CD1c-positive myeloid dendritic cell (primary cell): ENCODE results near the gene ATXN7.
A peak's percentile ranks its signal among the peaks of the same experiment; 100 is the strongest.

Source experiments
- DNase-seq: peaks from one replicate; pipeline ENCODE4 v3.0.0-alpha.2; 2016; ENCODE audit errors: extremely low spot score

Gene ATXN7

DNA sequence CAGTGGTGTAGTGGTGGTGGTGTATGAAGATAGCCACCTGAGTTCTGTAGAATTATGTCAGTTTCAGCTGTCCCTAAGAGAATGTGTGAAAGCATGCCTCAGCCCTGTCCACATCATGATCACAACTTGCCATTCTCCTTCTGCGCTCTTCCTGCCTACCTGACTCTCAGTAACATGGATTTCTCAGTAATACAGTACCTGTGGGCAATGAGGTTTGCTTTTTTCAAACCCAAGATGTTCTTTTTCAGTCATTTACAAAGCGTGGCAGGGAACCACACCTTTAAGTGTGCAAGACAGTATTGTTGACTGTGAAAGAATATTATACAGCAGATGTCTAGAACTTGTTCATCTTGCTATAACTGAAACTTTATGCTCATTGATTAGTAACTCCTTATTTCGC is 120.7 kb downstream of the ATXN7 start:
- no peak for DNase-seq

DNA sequence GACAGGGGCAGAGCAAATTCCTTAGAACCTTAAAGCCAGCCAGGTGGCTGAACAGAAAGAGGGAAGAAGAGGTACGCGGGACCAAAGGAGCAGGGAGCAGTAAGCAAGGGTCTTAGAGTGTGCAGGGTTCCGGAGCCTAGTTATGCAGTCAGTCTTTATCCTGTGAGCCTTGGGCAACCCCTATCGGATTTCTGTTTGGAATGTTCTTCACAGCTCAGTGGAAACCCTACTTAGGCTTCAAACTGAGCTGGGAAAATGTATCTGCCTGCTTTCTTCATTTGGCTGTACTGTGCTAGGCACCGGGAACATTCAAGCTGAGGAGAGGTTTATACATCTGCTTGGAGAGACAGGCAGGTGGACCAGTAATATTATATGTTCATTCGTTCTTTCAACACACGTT is 122.5 kb downstream of the ATXN7 start:
- no peak for DNase-seq

DNA sequence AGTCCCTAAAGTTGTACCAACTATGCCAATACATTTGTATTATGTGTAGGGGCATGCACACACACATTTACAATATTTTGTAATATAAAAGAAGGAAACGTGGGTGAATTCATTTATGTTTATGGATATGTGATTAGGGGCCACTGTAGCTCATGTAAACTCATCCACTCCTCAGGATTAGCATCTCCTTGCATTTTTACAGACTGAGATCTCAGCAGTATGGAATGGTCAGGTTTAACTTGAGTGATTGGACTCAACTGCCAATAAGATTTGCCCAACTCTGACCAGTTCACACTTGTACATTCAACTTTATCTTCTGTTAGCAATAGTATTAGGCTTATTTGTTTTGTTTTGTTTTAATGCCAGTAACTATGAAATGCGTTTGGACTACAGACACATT is 123.2 kb downstream of the ATXN7 start:
- DNase-seq, result no peak

DNA sequence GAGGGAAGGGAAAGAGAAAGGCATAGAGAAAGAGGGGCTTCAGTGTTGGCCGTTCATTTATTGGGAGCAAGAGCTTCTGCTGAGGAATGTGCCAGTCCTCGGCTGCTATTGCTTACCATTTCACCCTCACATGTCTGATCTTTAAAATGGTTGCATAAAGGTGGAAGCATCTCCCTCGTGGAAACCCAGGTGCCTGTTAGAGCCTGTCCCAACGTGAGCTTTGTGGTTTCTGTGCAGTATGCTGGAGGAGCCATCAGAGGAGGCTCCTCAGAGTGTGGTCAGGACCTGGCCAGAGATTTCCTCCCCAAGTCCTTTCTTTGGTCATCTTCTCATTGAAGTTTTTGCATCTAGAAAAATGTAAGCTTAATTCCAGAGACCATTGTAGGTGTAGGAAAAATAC is 125.3 kb downstream of the ATXN7 start:
- DNase-seq, result no peak

DNA sequence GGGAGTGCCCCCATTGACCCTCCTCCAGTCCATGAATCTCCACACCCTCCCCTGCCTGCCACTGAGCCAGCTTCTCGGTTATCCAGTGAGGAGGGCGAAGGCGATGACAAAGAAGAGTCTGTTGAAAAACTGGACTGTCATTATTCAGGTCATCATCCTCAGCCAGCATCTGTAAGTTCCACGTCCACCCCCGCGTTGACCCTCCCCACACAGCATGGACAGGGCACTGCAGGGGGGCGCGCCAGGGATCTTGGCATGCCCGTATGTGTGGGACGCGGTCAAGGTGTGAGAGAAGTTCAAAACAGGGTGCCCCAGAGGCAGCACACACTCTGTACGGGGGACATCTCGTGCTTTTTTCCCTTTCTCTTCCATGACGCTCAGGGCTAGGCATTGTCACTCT is 126.5 kb downstream of the ATXN7 start:
- DNase-seq, result no peak

DNA sequence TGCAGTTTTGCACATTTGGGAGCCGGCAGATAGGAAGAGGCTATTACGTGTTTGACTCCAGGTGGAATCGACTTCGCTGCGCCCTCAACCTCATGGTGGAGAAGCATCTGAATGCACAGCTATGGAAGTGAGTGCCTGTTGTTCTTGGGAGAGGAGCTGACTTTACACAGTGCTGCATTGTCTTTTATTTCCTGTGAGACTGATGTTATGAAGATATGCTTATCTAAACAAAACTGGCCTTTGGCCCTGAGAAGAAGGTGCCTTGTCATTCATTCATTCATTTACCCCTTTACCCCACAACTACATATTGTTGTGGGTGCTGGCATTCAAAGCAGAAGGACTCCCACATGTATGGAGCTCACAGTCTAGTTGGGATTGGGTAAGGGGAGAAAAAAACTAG is 127.1 kb downstream of the ATXN7 start:
- no peak for DNase-seq

DNA sequence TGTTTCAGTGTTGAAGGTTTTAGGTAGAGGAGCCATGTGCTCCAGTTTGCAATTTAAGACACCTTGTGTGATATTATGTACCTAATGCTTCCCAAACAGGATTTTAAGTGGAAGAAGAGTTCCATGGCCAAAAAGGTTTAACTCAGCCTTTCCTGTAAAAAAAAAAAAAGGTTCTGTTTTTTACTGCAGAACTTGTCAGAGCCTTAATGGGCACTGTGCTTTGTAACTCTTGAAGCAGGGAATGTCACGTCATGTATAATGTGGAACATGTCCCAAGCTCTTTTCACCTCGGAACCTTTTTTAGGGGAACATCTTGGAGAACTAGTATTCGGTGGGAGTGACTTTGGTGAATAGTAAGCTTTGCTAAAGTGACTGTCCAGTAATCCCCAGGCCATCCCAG is 128.0 kb downstream of the ATXN7 start:
- DNase-seq, result no peak

DNA sequence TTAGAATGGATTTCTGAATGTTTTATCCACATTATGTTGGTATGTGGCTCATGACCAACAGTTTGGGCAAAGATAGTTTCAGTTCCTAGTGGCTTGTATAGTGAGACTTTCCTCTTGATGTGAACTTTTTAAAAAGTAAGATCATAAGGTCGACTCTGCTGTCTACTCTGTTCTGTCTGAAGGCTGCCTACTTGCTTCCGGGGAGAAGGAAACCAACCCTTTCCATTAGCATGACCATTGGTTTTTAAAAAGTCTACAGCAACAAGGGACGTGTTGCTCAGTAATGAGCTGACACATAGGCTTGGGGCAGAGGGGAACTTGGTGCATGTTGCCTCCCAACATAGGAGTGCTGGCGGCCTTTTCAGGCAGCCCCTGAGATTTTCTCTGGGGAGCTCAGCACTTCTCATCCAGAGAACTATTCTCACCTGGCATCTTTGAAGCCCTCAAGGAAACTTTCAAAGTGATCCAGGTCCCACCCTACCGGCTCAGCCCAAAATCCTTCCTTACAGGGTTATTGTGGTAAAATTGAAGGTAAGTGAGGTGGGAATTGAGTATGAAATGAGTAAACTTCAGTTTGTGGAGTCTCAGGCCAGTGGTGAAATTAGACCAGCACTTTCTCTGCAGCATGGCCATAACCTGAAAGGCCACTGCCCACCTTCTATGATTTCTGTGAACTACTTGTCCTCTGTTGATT is 129.0 kb downstream of the ATXN7 start:
- DNase-seq, result peak; percentile 59

DNA sequence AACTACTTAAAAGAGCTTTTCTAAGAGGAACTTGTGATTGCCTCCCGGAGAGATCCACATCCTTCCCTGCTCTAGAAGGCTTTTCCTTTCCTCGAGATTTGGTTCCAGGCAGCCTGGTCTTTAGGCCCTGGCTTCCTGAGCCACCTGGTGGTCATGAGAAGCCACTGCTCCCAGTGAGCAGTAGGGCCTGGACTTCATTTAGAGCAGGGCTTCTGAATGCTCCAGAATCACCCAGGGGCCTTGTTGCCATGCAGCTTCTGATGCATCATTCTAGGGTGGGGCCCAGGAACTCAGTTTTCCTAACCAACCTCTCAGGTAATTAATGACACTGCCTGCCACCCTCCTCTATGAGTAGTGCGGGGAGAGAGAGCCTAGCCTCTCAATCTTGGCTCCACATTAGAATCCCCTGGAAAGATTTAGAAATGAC is 130.0 kb downstream of the ATXN7 start:
- DNase-seq, result peak; percentile 79

DNA sequence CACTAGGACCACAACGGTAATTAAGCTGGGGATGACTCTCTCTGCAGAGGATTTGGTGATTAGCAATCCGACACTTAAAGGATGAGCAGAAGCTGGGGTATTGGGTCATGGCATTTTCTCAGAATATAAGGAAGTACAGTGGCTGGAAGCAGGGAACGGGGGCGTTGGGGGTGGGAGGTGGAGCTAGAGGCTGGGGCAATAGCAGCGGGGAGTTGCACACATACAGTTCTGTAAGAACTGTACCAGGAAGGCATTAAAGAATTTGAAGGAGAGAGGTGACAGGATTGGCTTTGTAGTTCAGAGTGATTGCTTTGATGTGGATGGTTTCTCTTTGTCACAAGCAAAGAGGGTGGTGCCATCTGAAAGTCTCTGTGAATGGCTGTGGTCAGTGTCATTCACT is 131.4 kb downstream of the ATXN7 start:
- peak; percentile 91 for DNase-seq

DNA sequence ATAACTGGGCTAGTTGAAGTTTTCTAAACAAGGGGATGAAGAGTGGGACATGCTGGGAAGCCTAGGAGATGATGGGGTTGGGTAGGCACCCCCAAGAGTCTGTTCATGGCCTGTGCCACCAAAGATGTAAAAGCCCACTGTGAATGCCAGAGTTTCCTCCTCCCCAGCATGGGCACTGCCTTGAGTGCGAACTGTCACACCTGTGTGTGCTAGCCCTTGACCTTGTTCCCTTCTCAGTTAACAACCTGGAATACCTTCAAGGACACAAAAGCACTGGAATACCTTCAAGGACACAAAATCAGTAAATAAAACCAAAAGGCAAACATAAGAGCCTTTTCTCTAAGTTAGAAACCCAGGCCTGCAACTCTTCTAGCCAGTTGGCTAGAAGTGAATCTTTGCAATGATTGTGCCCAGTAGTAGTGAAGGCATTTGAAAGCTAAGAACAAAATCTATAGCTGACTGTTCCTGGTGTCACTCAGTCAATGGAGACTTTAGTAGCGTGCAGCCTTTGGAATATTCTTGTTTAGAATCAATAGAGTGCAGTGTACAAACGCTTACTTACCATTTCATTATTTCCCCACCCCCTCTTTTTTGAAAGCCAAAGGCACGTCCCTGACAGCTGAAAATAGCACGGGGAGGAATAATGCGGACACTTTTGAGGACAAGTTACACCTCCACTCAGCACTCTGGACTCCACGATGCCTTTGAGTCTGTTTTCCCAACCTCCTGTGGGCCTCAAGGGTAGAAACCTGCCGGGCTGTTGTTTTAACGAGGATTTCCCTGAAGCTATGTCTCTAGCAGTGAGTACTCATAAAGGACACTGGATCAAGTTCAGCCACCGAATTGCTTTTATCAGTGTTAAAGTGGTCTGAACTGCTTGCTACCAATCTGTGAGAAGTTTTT is 135.4 kb downstream of the ATXN7 start:
- no peak for DNase-seq

DNA sequence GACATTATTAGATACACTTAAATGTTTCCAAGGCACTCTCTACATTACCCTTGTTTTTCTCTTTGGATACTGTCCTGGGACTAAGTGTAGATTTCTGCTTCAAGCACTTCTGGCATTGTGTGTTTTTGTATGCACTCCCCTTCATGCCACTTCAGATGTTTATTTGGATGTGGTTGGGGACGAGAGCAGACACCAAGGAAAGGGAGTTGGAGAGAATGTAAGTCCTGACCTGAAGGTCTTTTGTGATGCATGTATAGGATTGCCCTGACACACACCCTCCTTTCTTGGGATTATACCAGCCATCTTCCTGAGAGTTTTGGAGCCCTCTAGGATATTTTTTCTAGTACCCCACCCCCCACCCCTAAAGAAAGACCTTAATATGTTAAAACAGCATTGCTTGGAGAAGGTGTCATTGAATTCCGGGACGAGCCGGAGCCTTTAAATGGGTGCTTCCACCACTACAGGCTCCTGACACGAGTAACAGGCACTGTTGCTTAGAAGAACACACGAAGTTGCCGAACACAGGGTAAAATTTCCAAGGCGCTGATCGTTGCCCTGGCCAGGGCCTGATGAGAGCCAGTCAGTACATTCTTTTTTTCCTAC is 136.9 kb downstream of the ATXN7 start:
- DNase-seq, result no peak

DNA sequence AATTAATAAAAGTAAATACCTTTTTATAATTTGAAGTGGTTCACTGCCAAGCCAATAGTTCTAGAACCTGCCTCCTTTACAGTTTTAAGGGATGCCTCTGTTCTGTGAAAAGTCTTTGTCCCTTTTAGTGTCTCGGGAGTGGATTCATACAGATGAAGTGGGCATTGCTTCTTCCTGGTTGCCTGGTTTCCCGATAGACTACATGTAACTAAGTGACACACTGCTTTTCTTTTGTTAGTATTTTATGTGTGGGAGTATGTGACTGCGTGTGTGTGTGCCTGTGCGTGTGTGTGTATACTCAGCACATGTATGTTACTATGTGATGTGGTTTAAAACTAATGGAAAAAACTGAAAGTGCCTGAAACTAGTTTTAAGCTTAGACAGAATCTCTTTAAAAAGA is 138.6 kb downstream of the ATXN7 start:
- no peak for DNase-seq

DNA sequence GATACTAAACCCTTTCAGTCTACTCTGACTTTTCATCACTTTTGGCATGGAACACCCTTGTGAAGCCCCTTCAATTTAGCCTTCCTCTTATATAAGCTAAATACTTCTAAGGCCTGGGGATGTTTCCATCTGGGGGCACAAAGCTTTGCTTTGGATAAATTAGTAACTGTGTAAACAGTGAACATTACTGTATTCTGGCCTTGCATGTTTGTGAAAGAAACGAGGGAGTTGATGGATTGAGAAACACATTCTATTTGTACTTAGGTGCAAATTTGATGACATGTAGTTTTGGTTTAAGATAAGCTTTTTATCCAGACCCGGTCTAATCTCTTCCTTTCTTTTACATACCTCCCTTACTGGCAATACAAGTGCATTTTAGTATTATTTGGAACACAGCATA is 139.9 kb downstream of the ATXN7 start:
- DNase-seq, result no peak

DNA sequence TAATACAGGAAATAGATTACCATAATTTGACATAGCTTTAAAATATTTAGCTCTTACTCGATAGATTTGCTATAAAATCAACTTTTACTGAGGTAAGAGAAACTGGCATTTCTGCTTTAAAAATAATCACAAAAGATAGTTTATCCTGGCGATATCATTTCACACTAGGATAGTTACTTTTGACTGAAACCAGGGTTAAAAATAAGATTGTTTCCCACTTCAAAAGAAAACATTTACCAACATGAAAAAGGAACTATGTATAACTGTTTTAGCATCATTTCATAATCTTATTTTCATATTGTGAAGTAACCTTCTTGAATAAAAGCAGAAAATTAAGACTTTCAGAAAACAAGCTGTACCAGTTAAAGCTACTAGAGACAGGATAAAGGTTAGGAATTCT is 144.3 kb downstream of the ATXN7 start:
- DNase-seq, result no peak

DNA sequence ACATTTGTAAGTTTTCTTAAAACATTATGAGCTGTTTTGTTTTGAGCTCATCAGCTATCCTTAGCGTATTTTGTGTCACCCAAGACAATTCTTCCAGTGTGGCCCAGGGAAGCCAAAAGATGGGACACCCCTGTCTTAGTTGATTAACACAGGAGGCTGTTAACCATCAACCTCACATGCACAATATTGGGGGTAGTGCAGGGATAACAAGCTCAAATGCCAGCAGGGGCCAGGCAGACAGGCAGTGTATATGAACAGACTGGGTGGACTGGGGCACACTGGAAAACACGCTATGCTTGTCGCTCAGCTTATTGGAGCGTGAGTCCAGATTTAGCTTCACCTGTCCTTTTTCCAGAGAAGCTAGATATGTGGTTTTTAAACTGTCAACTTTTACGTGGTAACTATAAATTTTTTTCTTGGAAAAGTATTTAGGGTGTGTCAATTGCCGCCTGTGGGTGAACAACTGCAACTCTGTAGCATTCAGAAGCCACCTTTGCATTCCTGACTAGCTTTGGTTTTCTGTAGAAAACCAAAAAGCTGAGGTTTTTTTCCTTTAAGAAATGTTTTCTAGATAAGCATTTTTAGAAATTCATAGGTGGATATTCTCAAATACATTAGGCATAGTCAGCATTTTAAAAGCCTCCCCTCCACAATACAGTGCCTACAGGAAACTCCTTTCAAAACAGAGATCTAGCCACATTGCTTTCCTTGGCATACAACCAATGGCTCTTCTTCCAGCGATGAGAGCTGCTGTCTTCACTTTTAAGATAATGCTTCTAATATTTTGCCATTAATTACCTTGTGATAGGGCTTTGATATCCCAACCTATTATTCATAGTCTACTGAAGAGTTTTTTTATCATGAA is 145.1 kb downstream of the ATXN7 start:
- DNase-seq, result no peak

DNA sequence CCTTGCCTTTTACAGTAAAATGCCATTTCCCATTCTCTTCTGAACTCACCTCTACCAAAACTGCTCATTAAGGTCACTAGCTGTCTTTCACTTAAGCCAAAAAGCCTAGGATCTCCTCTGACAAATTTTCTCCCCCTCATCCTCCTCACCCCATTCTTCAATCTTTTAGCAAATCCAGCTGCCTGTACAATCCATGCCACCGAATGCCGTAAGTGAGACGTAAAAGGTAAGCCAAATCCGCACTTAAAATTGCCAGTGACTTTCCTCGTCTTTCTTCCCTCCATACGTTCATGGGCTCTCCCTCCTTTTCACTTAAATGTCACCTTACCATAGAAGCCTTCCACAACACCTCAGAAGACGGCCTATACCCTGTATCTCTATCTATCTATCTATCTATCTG is 145.9 kb downstream of the ATXN7 start:
- DNase-seq, result no peak

DNA sequence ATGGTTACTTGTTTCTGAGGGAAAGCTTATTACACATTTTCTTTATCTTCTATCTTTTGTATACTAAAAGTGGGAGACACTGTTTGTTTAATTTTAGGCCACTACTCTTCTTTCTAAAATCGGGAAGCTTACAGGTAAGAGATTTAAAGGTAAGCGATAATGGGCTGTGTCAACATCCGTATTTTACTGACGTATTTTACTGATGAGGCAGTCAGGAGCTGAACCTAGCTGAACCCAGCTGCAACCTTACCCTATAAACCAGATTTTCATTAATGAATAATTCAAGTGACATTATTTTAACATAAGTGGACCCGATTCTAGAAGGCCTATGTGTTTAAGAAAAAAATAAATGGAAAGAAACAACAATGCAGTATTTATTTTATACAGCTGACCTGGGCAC is 146.5 kb downstream of the ATXN7 start:
- no peak for DNase-seq

DNA sequence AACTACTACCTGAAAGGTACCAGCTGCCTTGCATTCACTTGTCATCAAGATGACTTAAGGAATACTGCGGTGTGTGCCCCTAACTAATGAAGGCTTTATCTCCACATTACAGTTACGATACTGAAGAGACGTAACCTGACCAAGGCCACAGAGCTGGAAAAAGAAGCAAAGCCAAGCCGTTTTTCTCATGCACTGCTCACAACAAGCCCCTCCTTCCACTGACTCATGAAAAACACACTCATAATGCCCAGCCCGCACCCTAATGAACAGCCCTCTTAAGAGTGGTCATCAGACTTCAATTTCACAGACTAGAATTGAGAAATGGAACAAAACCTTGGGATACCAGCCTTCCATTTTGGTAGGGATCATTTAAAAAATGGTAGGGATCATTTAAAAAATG is 148.0 kb downstream of the ATXN7 start:
- DNase-seq, result no peak

DNA sequence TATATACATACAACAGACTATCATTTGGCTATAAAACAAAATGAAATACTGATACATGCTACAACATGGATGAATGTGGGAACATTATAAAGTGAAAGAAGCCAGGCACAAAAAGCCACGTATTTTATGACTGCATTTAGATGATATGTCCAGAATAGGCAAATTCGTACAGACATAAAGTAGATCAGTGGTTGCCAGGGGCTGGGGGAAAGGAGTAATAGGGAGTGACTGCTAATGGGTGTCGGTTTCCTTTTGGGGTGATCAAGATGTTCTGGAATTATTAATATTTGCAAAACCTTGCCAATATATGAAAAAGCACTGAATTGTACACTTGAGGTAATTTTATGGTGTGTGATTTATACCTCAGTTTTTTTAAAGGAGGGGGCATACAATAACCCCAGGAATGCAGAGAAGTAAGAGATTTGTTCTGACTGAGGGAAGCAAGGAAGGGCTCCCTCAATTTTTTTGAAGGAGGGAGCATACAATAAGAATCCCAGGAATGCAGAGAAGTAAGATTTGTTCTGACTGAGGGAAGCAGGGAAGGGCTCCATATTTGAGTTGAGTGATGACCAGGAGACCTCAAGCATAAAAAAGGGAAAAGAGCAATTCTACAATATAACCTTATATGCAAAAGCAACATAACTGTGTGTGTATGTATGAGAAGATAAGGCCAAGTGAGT is 153.4 kb downstream of the ATXN7 start:
- DNase-seq, result no peak

DNA sequence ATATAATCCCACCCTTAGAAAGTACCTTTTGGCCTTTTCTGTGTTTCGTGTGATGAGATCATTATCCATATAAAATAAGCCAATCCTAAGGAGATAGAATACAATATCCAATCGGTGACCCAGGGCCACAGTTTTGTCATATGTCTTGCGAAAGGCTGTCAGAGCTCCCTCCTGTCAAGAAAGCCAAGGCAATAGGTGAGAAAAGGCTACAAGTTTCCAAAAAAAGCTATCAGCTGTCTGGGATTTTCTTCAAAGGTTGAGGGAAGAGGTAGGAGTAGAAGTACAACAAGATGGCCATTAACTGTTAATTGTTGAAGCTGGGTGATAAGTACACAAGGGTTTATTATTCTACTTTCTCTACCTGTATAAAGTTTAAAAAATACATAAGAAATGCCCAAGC is 155.6 kb downstream of the ATXN7 start:
- DNase-seq, result no peak
